MM.1S (cell line): ENCODE measurements around the gene TMEM204.

Experiments used
- EZH2 ChIP-seq: fragments of 300-600 bp; sonication (generic); optimal IDR thresholded peaks from 2 replicates; pipeline ENCODE3; 2017; ENCODE audit warnings: low read depth, mild to moderate bottlenecking, antibody characterized with exemption, low read length, mixed read lengths
- TF ChIP-seq, protein P1 (sequence below): fragments of 300-600 bp; sonication (generic); IDR thresholded peaks from 2 replicates; pipeline ENCODE4 v1.5.1; 2016; ENCODE audit warnings: antibody characterized with exemption, low read length, mixed read lengths

DNA sequence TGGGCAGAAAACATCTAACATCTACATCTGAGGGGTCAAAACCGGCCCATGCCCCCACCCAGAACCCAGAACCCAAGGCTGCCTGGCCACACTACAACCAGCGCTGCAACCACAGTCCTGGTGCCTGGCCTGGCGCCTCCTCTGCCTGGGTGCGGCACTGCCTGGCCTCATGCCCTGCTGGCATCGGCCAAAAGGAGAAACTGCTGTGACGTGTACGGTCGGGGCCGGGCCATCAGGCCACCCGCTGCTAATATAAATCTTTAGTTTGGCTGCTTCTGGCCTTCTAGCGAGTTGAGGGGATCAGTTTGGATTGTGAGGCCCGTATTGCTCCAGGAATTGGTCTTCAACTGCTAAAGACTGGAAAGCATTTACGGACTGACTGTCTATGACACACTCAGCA lies 22.8 kb downstream of the TMEM204 start:
- TF ChIP-seq, protein P1, sequence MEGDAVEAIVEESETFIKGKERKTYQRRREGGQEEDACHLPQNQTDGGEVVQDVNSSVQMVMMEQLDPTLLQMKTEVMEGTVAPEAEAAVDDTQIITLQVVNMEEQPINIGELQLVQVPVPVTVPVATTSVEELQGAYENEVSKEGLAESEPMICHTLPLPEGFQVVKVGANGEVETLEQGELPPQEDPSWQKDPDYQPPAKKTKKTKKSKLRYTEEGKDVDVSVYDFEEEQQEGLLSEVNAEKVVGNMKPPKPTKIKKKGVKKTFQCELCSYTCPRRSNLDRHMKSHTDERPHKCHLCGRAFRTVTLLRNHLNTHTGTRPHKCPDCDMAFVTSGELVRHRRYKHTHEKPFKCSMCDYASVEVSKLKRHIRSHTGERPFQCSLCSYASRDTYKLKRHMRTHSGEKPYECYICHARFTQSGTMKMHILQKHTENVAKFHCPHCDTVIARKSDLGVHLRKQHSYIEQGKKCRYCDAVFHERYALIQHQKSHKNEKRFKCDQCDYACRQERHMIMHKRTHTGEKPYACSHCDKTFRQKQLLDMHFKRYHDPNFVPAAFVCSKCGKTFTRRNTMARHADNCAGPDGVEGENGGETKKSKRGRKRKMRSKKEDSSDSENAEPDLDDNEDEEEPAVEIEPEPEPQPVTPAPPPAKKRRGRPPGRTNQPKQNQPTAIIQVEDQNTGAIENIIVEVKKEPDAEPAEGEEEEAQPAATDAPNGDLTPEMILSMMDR: no peak
- TF ChIP-seq EZH2: no peak
